Spleen (tissue), 7 donors: ENCODE results near the gene TMEM181.

ENCODE experiments used
- CTCF ChIP-seq, 11 experiments: fragments of 200-600 bp in 7 of 11; fragments of 450-650 bp in 4 of 11; sonication (generic) in 4 of 11; IDR thresholded peaks in 8 of 11; conservative IDR thresholded peaks in 3 of 11; 1 replicate in 7 of 11; 2 replicates in 4 of 11; pipeline versions ENCODE4 v1.4.0 to v1.8.0; 2016 to 2021; ENCODE audit warnings: antibody characterized with exemption in 11 of 11, inconsistent platforms in 4 of 11, mild to moderate bottlenecking in 1 of 11
- POLR2A ChIP-seq, 3 donors: fragments of 450-650 bp; IDR thresholded peaks; one replicate each; pipeline ENCODE4 v1.5.1; 2017; ENCODE audit warnings: antibody characterized with exemption in 3 of 3, mild to moderate bottlenecking in 1 of 3
- POLR2AphosphoS5 ChIP-seq, 3 donors: sonication (generic); formaldehyde crosslinking; IDR thresholded peaks; one replicate each; pipeline ENCODE4 v1.5.1; 2017; ENCODE audit warnings: antibody characterized with exemption in 3 of 3
- donor health status: DM: no; HTN: no; CAD: no; lungs with moderate emphysema.
- donor health status: DM: no; HTN: no; CAD: no.
- donor health status: DM: no; HTN: no; CAD: no.

- TF ChIP-seq CTCF (IDR thresholded peaks at IDR 0.05 in 8 of 11, conservative IDR thresholded peaks at IDR 0.05 in 3 of 11): no peak
- no peak for TF ChIP-seq POLR2A (IDR thresholded peaks at IDR 0.05)
- TF ChIP-seq POLR2AphosphoS5 (IDR thresholded peaks at IDR 0.05): no peak
Measured at GRCh38 chr6:158519761-158520160, 40.1 kb upstream of the TMEM181 start.
